Measurements from ENCODE around the gene CLIP2. TPM values are rescaled to one million over a fixed set of nuclear protein-coding genes. Genes with fewer than 3 reads are reported as not detected.

The CLIP2 gene
- total RNA-seq, 1 donor = 70.9 TPM

DNA sequence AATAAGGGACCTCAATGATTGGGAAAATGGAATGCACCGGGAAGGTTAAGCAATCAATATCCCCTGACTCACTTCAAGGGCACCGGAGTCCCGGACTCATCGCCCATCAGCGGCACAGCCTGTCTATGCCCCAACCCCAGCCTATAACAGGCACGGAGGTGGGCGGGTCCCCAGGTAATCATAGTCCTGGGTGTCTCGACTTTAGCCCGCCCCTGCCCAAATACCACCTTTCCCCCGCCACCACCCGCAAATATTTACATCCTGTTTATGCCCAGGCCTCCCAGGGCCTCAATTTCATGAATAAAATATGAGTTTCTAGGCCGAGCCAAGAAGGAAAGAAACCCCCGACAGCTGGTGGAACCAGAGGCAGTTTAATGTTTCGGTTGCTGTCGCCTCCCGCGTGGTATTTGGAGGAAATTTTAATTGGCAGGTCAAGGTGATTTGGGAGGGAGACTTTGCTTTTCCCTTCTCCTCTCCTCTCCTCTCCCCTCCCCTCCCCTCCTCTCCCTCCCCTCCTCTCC lies 19.4 kb upstream of the CLIP2 start:
- H3K27me3 ChIP-seq (ENCODE audit: insufficient read depth, low read length) = no peaks in the 10 kb centered on the region
- peak overlapping the region; percentile 72 for H2AFZ ChIP-seq (ENCODE audit: low read length)
- H3K4me2 ChIP-seq (ENCODE audit: insufficient read depth, low read length) = peak overlapping the region; percentile 81
- no peaks in the 10 kb centered on the region for H3K79me2 ChIP-seq (ENCODE audit: insufficient read depth, low read length)
- H4K20me1 ChIP-seq (ENCODE audit: insufficient read depth, low read length) = no peaks in the 10 kb centered on the region
- H3K27ac ChIP-seq (ENCODE audit: low read depth, low read length) = peak overlapping the region; percentile 33
- peak; percentile 90 for DNase-seq (ENCODE audit: insufficient read length, low spot score, missing footprints)
- TF ChIP-seq, protein P1, sequence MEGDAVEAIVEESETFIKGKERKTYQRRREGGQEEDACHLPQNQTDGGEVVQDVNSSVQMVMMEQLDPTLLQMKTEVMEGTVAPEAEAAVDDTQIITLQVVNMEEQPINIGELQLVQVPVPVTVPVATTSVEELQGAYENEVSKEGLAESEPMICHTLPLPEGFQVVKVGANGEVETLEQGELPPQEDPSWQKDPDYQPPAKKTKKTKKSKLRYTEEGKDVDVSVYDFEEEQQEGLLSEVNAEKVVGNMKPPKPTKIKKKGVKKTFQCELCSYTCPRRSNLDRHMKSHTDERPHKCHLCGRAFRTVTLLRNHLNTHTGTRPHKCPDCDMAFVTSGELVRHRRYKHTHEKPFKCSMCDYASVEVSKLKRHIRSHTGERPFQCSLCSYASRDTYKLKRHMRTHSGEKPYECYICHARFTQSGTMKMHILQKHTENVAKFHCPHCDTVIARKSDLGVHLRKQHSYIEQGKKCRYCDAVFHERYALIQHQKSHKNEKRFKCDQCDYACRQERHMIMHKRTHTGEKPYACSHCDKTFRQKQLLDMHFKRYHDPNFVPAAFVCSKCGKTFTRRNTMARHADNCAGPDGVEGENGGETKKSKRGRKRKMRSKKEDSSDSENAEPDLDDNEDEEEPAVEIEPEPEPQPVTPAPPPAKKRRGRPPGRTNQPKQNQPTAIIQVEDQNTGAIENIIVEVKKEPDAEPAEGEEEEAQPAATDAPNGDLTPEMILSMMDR (IDR thresholded peaks at IDR 0.05; ENCODE audit: extremely low read depth, low read depth, low read length) = no peak
- no peaks in the 10 kb centered on the region for H3K9me3 ChIP-seq (ENCODE audit: low read depth, low read length)
- H3K36me3 ChIP-seq (ENCODE audit: insufficient read depth, low read length) = no peaks in the 10 kb centered on the region
- H3K4me1 ChIP-seq (ENCODE audit: insufficient read depth, low read length) = peaks cover 20% of the 10 kb centered on the region
- H3K4me3 ChIP-seq (ENCODE audit: insufficient read depth, low read length) = peak overlapping the region; percentile 72

DNA sequence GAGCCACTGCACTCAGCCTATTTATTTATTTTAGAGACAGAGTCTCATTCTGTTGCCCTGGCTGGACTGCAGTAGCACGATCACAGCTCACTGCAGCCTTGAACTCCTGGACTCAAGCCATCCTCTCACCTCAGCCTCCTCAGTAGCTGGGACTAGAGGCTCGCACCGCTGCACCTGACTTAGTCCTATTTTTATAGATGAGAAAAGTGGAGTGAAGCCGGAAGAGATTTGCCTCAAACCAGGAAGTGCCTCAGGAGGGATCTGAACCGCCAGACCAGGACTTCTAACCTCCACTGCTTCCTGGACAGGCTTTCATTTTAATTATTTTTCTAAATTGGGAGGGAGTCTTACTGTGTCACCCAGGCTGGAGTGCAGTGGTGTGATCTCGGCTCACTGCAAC lies 17.5 kb upstream of the CLIP2 start:
- Histone ChIP-seq H3K9me3 (ENCODE audit: low read depth, low read length) (no peaks in the 10 kb centered on the region), H3K36me3 (ENCODE audit: insufficient read depth, low read length) (no peaks in the 10 kb centered on the region), H3K4me3 (ENCODE audit: insufficient read depth, low read length) (no peak overlapping the region), H3K4me2 (ENCODE audit: insufficient read depth, low read length) (peak overlapping the region; percentile 66), H4K20me1 (ENCODE audit: insufficient read depth, low read length) (no peaks in the 10 kb centered on the region), H3K4me1 (ENCODE audit: insufficient read depth, low read length) (peaks cover 20% of the 10 kb centered on the region), H3K27ac (ENCODE audit: low read depth, low read length) (peak overlapping the region; percentile 95), H3K79me2 (ENCODE audit: insufficient read depth, low read length) (no peaks in the 10 kb centered on the region), H3K27me3 (ENCODE audit: insufficient read depth, low read length) (no peaks in the 10 kb centered on the region), H2AFZ (ENCODE audit: low read length) (no peak overlapping the region)
- TF ChIP-seq, protein P1 (IDR thresholded peaks at IDR 0.05; ENCODE audit: extremely low read depth, low read depth, low read length) = no peak
- no peak for DNase-seq (ENCODE audit: insufficient read length, low spot score, missing footprints)

- H4K20me1 ChIP-seq (ENCODE audit: insufficient read depth, low read length) = no peaks in the 10 kb centered on the region
- no peaks in the 10 kb centered on the region for H3K79me2 ChIP-seq (ENCODE audit: insufficient read depth, low read length)
- peak overlapping the region; percentile 10 for H3K4me3 ChIP-seq (ENCODE audit: insufficient read depth, low read length)
- H3K4me2 ChIP-seq (ENCODE audit: insufficient read depth, low read length) = peak overlapping the region; percentile 66
- no peaks in the 10 kb centered on the region for H3K27me3 ChIP-seq (ENCODE audit: insufficient read depth, low read length)
- DNase-seq (ENCODE audit: insufficient read length, low spot score, missing footprints) = peak; percentile 98
- no peaks in the 10 kb centered on the region for H3K36me3 ChIP-seq (ENCODE audit: insufficient read depth, low read length)
- peak overlapping the region; percentile 67 for H2AFZ ChIP-seq (ENCODE audit: low read length)
- peak overlapping the region; percentile 95 for H3K27ac ChIP-seq (ENCODE audit: low read depth, low read length)
- H3K9me3 ChIP-seq (ENCODE audit: low read depth, low read length) = no peaks in the 10 kb centered on the region
- TF ChIP-seq, protein P1 (IDR thresholded peaks at IDR 0.05; ENCODE audit: extremely low read depth, low read depth, low read length) = no peak
- H3K4me1 ChIP-seq (ENCODE audit: insufficient read depth, low read length) = peaks cover 20% of the 10 kb centered on the region
Measured at GRCh38 chr7:74272305-74273038, 16.7 kb upstream of the CLIP2 start.

GRCh38 chr7:74275401-74275881 lies 13.8 kb upstream of the CLIP2 start:
- Histone ChIP-seq H3K36me3 (ENCODE audit: insufficient read depth, low read length) (no peaks in the 10 kb centered on the region), H3K27ac (ENCODE audit: low read depth, low read length) (no peak overlapping the region), H2AFZ (ENCODE audit: low read length) (no peak overlapping the region), H3K27me3 (ENCODE audit: insufficient read depth, low read length) (no peaks in the 10 kb centered on the region), H3K9me3 (ENCODE audit: low read depth, low read length) (no peaks in the 10 kb centered on the region), H3K4me3 (ENCODE audit: insufficient read depth, low read length) (no peak overlapping the region), H3K79me2 (ENCODE audit: insufficient read depth, low read length) (no peaks in the 10 kb centered on the region), H3K4me1 (ENCODE audit: insufficient read depth, low read length) (peaks cover 22% of the 10 kb centered on the region), H3K4me2 (ENCODE audit: insufficient read depth, low read length) (no peak overlapping the region), H4K20me1 (ENCODE audit: insufficient read depth, low read length) (no peaks in the 10 kb centered on the region)
- peak; percentile 46 for DNase-seq (ENCODE audit: insufficient read length, low spot score, missing footprints)
- TF ChIP-seq, protein P1 (IDR thresholded peaks at IDR 0.05; ENCODE audit: extremely low read depth, low read depth, low read length) = peak; percentile 36
